CD4-positive, alpha-beta T cell treated with Interleukin-15 for 1 hour (primary cell): ENCODE results near the gene HDAC2.

Experiments
- DNase-seq: peaks from one replicate; pipeline ENCODE4 v3.0.0-alpha.2; 2020

HDAC2 gene

DNA sequence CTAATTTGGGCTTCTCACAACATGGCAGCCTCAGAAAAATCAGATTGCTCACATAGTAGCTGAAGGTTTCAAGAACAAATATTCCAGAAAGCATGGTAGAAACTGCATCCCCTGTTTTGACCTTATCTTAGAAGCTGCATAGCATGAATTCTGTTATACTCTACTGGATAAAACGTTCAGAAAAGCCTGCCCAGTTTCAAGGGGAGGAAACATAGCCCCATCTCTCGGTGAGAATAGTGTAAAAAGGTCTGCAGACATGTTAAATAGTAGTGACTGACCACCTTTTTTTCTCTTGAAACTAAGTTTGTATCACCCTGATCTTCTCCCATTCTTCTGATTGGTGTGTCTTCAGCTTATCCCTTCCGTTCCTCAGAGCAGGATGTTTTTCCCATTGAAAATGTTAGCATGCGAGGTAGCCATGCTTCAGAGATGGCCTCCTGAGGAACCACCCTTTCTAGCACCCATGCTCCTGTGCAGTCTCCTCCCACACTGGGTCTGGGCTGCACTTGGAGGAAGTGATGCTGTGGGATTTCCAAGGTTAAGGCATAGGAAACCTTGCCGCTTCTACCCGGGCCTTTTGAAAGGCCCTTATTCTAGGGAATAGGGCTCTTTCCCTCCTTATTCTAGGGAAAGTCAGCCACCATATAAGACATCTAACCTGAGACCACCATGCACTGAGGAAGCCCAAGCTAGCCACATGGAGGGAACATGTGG, 63.7 kb downstream of the HDAC2 start:
- DNase-seq, result no peak

DNA sequence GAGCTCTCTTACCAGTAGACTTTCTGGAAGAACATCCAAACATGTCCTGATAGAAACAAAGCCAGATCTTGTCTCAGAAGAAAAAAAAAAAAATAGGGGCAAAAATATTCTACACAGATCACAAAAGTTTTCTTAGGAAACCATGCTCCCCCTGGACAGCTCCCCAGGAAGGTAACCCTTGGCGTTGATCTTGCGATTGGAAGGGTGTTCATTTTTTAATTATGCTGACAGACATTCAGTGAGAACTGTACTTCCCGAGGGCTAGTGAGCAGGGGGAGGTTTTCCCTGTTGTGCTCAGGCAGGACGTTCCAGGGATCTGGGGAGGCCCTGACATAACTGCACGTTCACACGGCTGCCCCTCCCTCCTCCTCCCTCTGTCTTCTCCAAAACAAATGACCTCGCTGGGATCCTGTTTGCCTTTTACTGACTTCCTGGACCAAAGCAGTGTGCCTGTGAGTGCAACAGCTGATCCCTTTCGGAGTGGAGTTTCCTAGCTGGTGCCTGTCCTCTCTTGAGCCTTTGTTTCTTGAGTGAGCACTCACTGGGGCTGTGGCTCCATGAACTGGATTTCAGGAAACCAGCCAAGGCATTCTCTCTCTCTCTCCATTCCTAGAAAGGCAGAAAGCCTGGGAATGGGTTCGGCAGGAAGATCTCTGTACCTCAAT, 67.2 kb downstream of the HDAC2 start:
- no peak for DNase-seq

DNA sequence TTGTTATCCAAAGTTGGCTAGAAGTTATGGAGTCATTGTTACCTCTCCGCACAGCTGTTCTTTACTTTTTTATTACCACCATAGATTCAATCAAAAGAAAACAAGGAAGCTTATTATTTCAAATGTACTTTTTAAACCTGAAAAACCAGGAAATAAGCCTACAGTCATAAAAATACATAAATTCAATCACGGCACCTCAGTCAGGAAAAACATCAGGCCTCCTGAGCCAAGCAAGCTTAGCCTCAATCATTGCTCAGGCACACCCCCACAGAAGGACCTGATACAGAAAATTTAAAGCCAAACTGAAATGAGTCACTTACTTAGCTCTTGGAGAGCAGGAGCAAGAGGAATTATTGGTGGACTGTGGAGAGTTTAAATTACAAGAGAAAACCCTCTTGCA, 69.5 kb downstream of the HDAC2 start:
- DNase-seq, result no peak

DNA sequence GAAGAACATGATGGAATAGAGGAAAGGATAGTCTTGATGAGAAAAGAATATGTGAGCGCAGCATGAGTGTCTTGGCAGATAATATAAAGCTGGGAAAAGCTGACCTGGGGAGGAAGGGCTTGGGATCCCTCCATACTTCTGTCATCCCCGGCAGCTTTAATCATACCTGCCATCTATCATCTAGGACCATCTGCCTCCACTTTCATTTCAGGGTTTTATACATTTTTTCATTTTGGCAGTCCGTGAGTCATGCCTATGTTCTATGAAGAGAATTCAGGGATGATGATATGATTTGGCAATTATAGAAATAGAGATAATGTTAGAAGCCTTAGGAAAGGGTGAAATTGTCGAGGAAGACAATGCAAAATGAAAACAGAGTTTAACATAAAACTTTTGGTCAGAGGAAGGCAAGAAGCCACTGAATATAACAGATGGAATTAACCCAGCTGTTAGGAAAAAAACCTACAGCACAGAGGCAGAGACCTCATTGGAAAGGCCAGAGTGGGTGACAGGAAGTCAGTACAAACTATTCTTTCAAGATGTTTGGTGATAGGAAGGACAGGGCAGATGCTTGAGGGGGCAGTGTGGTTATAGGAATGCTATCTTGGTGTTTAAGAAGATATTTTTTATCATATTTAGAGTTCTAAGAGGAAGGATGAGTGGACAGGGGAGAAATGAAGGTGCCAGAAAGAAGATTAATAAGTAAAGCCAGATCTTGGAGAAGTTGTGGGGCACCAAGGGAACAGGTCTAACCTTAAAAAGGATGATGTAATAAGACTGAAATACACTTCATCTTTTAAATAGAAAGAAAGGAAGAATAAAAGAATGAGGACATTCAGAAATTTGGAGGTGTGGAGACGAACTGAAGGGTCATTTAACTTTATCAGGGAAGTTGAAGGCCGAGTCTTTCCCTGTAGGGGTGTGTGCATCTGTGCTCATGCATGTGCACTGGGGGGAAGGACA, 76.0 kb downstream of the HDAC2 start:
- no peak for DNase-seq

DNA sequence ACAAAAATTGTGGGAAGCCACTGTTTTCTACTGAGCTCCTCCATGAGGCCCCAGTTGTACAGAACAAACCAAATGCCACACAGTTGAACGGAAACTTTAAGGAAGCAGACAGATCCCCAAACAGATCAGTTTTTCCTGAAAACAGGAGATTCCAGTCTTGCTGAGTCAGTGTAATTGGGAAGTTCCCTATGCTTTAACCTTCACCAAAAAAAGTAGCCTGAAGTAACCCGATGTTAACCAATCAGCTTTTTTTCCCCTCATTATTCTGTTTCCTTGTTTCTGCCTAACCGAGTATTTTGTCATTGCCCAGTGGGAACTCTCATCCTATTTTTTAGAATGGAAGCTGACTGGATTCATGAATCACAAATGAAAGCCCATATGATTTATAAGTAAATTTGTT, 77.1 kb downstream of the HDAC2 start:
- no peak for DNase-seq

DNA sequence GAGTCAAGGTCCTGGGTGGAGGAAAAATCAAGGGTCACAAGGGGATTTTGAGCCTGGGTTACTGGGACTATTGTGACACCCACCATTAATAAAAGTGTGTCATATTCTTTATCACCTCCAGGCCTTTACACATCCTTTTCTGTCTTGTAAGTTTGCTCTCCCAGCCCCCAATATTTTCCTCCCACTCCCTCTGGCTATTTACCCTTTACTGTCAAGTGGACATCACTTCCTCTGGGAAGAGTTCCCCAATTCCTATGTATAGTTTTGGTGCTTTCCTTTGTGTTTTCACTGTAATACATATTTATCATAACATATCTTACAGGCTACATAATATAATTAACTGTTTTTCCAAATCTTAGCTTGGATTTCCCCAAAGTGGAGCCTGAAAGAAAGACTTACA, 77.5 kb downstream of the HDAC2 start:
- no peak for DNase-seq

DNA sequence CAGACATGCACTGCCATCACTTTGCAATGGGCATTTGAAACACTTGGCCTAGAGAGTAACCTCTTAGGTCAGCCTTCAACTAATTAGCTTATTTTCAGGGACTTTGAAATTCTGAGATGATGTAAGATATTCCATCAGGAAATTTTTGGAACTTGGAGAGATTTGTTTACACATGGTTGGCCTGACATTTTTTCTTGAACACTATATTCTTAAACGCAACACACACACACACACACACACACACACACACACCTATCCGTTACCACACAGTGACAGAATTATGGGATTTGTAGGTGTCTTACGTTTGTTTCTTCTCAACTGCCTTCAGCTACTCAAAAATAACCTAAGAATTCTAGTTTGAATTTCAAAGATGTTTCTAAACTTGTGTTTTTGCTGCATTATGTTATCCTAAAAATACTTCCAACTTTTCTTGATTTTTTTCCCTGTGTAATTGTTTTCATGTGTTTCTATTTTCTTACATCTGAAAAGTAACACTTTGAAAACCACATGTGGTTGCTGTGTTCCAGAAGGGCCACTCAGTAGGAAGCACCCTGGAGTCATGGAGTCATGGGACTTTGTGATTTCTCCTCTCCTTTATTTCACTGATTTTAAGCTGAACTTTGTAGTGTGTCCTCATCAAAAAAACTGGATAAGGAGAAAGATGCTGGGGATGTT, 81.9 kb downstream of the HDAC2 start:
- no peak for DNase-seq

DNA sequence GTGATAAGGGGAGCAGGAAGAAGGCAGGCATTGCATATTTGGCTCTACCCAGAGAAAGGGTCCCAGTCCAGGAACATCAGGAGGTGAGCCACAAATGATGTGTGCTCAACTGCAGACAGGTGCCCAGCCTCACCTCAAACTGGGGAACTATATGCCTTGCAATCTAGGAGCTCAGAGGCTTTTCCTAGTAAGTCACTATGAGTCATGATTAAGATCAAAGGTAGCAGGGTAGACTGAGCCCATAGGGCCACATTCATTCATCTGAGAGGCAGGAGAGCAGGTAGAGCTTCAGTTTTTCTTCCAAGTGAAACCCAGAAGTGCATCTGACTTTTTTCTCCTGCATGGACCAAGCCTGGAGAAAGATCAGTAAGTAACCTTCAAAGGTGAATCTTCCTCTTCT, 82.5 kb downstream of the HDAC2 start:
- no peak for DNase-seq

DNA sequence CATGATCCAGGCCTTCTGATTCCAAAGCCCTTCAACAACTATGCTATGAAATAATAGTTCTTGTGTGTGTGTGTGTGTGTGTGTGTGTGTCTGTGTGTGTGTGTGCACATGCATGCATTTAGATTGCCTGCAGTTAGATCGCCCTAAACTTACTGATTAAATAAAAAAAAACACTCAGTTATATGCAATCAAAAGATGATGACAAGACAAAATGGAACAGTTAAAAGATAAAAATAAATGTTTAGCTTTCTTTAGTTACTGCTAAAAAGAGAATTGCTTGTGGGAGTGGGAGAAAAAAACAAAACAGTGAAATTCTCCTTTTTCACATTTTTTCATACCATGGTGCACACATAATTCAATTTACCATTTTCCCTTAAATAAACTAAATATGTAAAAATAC, 84.4 kb downstream of the HDAC2 start:
- DNase-seq, result no peak

DNA sequence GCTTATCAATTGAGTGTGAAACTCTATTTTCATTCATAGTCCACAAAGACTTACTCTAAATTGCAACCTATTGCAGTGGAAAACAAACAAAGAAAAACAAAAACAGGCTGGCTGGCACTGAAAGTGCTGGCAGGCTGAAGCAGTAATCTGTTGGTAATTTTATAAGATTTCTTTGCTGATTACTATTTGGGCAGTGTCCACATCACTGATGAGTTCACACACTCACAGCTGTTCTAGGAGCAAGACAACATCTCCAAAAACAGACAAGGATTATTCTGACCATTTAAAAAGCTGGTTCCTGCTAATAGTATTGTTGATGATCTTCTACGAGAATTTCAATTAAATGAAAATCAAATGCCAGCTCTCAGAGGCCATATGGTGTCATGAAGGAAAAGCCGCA, 86.9 kb downstream of the HDAC2 start:
- DNase-seq, result no peak
